ENCODE measurements around the gene PSMD8. TPM values are rescaled to one million over a fixed set of nuclear protein-coding genes. Genes with fewer than 3 reads are reported as not detected.

Gene PSMD8
- polyA plus RNA-seq, 3 donors, result 148 to 207 (median 179) TPM

DNA sequence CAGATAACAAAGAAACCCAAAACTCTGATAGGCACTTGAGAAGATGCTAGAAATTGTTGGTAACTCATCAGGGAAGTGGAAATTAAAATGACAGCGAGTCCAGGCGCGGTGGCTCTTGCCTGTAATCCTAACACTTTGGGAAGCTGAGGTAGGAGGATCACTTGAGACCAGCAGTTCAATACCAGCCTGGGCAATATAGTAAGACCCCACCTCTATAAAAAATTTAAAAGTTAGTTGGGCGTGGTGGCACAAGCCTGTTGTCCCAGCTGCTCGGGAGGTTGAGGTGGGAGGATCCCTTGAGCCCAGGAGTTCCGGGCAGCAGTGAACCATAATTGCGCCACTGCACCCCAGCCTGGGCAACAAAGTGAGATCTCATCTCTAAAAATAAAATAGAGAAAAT is 56.6 kb downstream of the PSMD8 start:
- Histone ChIP-seq H3K4me2 (replicated peaks; ENCODE audit: extremely low read depth, low read length, poor library complexity, severe bottlenecking) (no peak overlapping the region), H3K36me3 (replicated peaks in 1 of 2; ENCODE audit: control insufficient read depth in 1 of 2, insufficient read depth in 2 of 2, low read length in 2 of 2) (no peaks in the 10 kb centered on the region), H3K79me2 (ENCODE audit: insufficient read depth, low read length) (peaks cover under 1% of the 10 kb centered on the region), H3K4me3 (replicated peaks in 1 of 3; ENCODE audit: low read depth in 2 of 3, low read length in 3 of 3) (no peak overlapping the region), H3K9ac (ENCODE audit: insufficient read depth, low read length, poor library complexity, severe bottlenecking) (no peak overlapping the region), H3K9me3 (replicated peaks in 1 of 2; ENCODE audit: control insufficient read depth in 1 of 2, insufficient read depth in 1 of 2, low read length in 2 of 2) (no peaks in the 10 kb centered on the region), H3K27me3 (ENCODE audit: control insufficient read depth in 2 of 2, insufficient read depth in 2 of 2, low read length in 2 of 2) (peaks cover 0 to 13% of the 10 kb centered on the region in 2 donors), H3K4me1 (ENCODE audit: control insufficient read depth in 1 of 2, insufficient read depth in 2 of 2, low read length in 2 of 2) (peaks cover 21 to 25% of the 10 kb centered on the region in 2 donors), H3K27ac (ENCODE audit: low read depth in 1 of 2, low read length in 2 of 2) (no peak overlapping the region), H4K20me1 (ENCODE audit: insufficient read depth, low read length) (no peaks in the 10 kb centered on the region), H2AFZ (ENCODE audit: insufficient read depth, low read depth, low read length, poor library complexity, severe bottlenecking) (no peak overlapping the region)
- peaks cover 8 to 13% (median 10%) of the 10 kb centered on the region in 3 donors for H3K27me3 Mint-ChIP-seq (ENCODE audit: low read depth in 3 of 3)
- no CpG with 5 or more reads among the region's 7 CpGs for WGBS (ENCODE audit: insufficient coverage)
- H3K27ac Mint-ChIP-seq, result no peak overlapping the region
- H3K4me1 Mint-ChIP-seq, result peaks cover 30% of the 10 kb centered on the region
- peaks cover 0 to 1% (median 0%) of the 10 kb centered on the region in 7 donors for H3K9me3 Mint-ChIP-seq
- TF ChIP-seq, protein P1, sequence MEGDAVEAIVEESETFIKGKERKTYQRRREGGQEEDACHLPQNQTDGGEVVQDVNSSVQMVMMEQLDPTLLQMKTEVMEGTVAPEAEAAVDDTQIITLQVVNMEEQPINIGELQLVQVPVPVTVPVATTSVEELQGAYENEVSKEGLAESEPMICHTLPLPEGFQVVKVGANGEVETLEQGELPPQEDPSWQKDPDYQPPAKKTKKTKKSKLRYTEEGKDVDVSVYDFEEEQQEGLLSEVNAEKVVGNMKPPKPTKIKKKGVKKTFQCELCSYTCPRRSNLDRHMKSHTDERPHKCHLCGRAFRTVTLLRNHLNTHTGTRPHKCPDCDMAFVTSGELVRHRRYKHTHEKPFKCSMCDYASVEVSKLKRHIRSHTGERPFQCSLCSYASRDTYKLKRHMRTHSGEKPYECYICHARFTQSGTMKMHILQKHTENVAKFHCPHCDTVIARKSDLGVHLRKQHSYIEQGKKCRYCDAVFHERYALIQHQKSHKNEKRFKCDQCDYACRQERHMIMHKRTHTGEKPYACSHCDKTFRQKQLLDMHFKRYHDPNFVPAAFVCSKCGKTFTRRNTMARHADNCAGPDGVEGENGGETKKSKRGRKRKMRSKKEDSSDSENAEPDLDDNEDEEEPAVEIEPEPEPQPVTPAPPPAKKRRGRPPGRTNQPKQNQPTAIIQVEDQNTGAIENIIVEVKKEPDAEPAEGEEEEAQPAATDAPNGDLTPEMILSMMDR (IDR thresholded peaks at IDR 0.05), result no peak
- H3K36me3 Mint-ChIP-seq, result no peaks in the 10 kb centered on the region
- intact Hi-C loops (cut with micrococcal nuclease), result no loop called here
- DNase-seq, result no peak
- no peak overlapping the region for H3K4me3 Mint-ChIP-seq

GRCh38 chr19:38433268-38433733 is 58.9 kb downstream of the PSMD8 start, which contains the start of gene RYR1:
Gene RYR1 (plus strand): TSS chr19:38433691. CDS start chr19:38433830, 139 bp downstream.
- intact Hi-C loops (cut with micrococcal nuclease), result no loop called here
- 11% methylated on average over 9 of the region's 20 CpGs for WGBS (ENCODE audit: insufficient coverage)
- Mint-ChIP-seq H3K27ac (peak within 1 kb of the TSS in 3 of 7 donors; percentile 25 to 79 (median 38)), H3K36me3 (no peaks in the 10 kb centered on the region), H3K4me3 (peak within 1 kb of the TSS; percentile 52 to 82), H3K4me1 (peaks cover 20% of the 10 kb centered on the region), H3K9me3 (peaks cover 0 to 1% (median 0%) of the 10 kb centered on the region in 7 donors), H3K27me3 (ENCODE audit: low read depth in 3 of 3) (peaks cover 10 to 13% (median 10%) of the 10 kb centered on the region in 3 donors)
- H3K4me2 ChIP-seq (replicated peaks; ENCODE audit: extremely low read depth, low read length, poor library complexity, severe bottlenecking), result peak within 1 kb of the TSS; percentile 43
- H3K27me3 ChIP-seq (ENCODE audit: control insufficient read depth in 2 of 2, insufficient read depth in 2 of 2, low read length in 2 of 2), result peaks cover 0 to 13% of the 10 kb centered on the region in 2 donors
- peak; percentile 53 to 66 (median 63) for DNase-seq
- no peaks in the 10 kb centered on the region for H3K36me3 ChIP-seq (replicated peaks in 1 of 2; ENCODE audit: control insufficient read depth in 1 of 2, insufficient read depth in 2 of 2, low read length in 2 of 2)
- no peaks in the 10 kb centered on the region for H3K9me3 ChIP-seq (replicated peaks in 1 of 2; ENCODE audit: control insufficient read depth in 1 of 2, insufficient read depth in 1 of 2, low read length in 2 of 2)
- H3K4me1 ChIP-seq (ENCODE audit: control insufficient read depth in 1 of 2, insufficient read depth in 2 of 2, low read length in 2 of 2), result peaks cover 14 to 15% of the 10 kb centered on the region in 2 donors
- no peaks in the 10 kb centered on the region for H4K20me1 ChIP-seq (ENCODE audit: insufficient read depth, low read length)
- TF ChIP-seq, protein P1 (IDR thresholded peaks at IDR 0.05), result no peak
- H3K9ac ChIP-seq (ENCODE audit: insufficient read depth, low read length, poor library complexity, severe bottlenecking), result no peak within 1 kb of the TSS
- peak within 1 kb of the TSS in 1 of 3 experiments; percentile 38 for H3K4me3 ChIP-seq (replicated peaks in 1 of 3; ENCODE audit: low read depth in 2 of 3, low read length in 3 of 3)
- peak within 1 kb of the TSS; percentile 41 for H2AFZ ChIP-seq (ENCODE audit: insufficient read depth, low read depth, low read length, poor library complexity, severe bottlenecking)
- no peaks in the 10 kb centered on the region for H3K79me2 ChIP-seq (ENCODE audit: insufficient read depth, low read length)
- no peak within 1 kb of the TSS for H3K27ac ChIP-seq (ENCODE audit: low read depth in 1 of 2, low read length in 2 of 2)

Other genes starting within 250 kb of the PSMD8 start
- not detected for gene DPF1, start 150.3 kb upstream of the PSMD8 start, polyA plus RNA-seq
- not detected for gene PPP1R14A, start 118.2 kb upstream of the PSMD8 start, polyA plus RNA-seq
- gene SPINT2, start 110.0 kb upstream of the PSMD8 start, polyA plus RNA-seq, result 100 to 1,000 TPM in 2 of 3 donors, 10 to 100 TPM in 1; 42.9 to 139 (median 114) TPM
- under 1 TPM; 0.43 to 0.73 (median 0.69) TPM for gene C19orf33, start 70.3 kb upstream of the PSMD8 start, polyA plus RNA-seq
- 10 to 100 TPM; 79.4 to 90.5 (median 86.1) TPM for gene YIF1B, start 58.6 kb upstream of the PSMD8 start, polyA plus RNA-seq
- 10 to 100 TPM in 1 of 3 donors, 1 to 10 TPM in 2; 7.3 to 21.5 (median 8.7) TPM for gene KCNK6, start 54.7 kb upstream of the PSMD8 start, polyA plus RNA-seq
- gene CATSPERG, start 38.7 kb upstream of the PSMD8 start, polyA plus RNA-seq, result 1 to 10 TPM; 3.9 to 6.6 (median 4.6) TPM
- gene GGN, start 13.5 kb downstream of the PSMD8 start, polyA plus RNA-seq, result under 1 TPM in 2 of 3 donors, not detected in 1; 0.12 to 0.56 TPM
- under 1 TPM in 1 of 3 donors, not detected in 2; 0.33 TPM for gene SPRED3, start 14.1 kb downstream of the PSMD8 start, polyA plus RNA-seq
- gene FAM98C, start 28.5 kb downstream of the PSMD8 start, polyA plus RNA-seq, result 10 to 100 TPM in 2 of 3 donors, 1 to 10 TPM in 1; 8.5 to 41.0 (median 12.6) TPM
- gene RASGRP4, start 51.6 kb downstream of the PSMD8 start, polyA plus RNA-seq, result 100 to 1,000 TPM in 1 of 3 donors, 10 to 100 TPM in 2; 30.2 to 141 (median 50.3) TPM
- 1 to 10 TPM in 2 of 3 donors, under 1 TPM in 1; 0.76 to 2.1 (median 2.1) TPM for gene RYR1, start 59.1 kb downstream of the PSMD8 start, polyA plus RNA-seq
- gene MAP4K1, start 243.4 kb downstream of the PSMD8 start, polyA plus RNA-seq, result 10 to 100 TPM; 19.8 to 41.3 (median 22.4) TPM
- gene EIF3K, start 244.6 kb downstream of the PSMD8 start, polyA plus RNA-seq, result 1,000 to 10,000 TPM in 1 of 3 donors, 100 to 1,000 TPM in 2; 326 to 1,088 (median 381) TPM

Data from CD14-positive monocyte (primary cell).